Ureter (tissue), 1 donor: ENCODE measurements around the gene BACH1. TPM values are rescaled to one million over a fixed set of nuclear protein-coding genes. Genes with fewer than 3 reads are reported as not detected.
"Not testable (repeated sequence)": the region's sequence is repeated elsewhere in the genome, so short reads cannot be mapped to it uniquely, and the experiment has no call there.

ENCODE experiments used
- DNase-seq: peaks from one replicate; pipeline ENCODE4 v3.0.0-alpha.2; 2020; ENCODE audit warnings: low spot score
- total RNA-seq: library from RNA; stranded (reverse); gene quantifications from one replicate; pipeline ENCODE4 v1.2.4, GENCODE V29; 2023
- donor health status: DM: yes; HTN: yes; CAD: no.

BACH1 gene
- total RNA-seq, 1 donor from 2014 or later: 75.7 TPM

DNA sequence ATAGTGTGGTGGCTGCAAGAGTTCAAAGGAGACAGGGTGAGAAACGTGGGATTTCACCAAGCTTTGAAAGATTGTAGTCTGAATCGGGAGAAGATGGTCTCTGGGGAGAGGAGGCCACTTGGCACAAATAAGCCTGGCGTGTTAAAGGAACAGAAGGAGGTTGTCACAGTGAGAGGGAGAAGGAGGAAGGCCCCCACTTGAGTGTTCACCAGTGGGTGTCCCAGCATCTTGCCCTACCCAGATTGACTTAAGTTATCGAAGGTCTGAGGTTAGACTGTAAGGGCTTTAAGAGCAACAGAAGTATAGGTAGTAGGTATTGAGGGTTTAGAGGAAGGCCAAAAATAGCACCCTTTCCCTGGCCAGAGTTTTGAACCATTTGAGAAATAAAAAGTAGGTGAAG is 48.0 kb downstream of the BACH1 start:
- DNase-seq: no peak

- DNase-seq: no peak
Observed at GRCh38 chr21:29347274-29347681, 48.6 kb downstream of the BACH1 start.

GRCh38 chr21:29349702-29350101 is 51.0 kb downstream of the BACH1 start:
- no peak for DNase-seq

DNA sequence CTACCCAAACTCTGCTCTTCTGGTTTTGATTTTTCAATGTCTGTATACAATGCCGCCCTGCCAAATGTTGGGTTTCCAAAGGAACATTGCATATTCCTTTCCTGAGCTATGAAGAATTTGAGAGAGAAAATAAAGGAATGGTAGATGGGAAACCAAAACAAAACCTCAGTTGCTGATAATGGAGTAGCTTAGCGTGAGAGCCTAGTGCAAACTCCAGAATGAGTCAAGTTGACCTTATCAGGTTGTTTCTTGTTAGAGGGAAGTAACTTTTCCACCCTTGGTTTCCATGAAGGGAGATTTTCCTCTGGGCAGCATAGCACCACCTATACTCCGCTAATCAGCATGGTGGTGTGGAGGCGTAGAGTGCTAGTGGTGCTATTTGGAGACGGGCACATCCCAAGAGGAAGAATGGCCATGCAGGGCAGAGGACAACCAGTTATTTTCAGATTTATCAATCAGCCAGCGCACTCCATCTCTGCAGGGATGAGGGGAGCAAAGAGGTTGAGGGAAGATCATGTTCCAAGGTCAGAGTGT is 51.6 kb downstream of the BACH1 start:
- DNase-seq: no peak

DNA sequence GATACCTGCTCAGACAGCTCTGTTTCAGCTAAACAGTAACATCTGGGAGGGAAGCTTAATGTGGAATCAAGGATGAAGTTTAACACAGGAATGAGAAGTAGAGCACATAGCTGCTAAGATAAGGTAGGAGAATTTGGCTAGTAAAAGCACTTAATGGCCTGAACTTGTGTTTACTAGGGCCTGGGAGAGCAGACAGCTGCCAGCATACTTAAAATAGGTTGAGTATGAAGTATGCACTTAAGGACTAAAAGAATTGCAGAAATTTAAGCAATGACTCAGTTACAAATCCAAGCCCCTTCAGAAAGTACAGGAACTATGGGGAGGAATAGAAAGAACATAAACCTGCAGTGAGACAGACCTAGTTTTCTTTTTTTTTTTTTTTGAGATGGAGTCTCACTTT is 53.0 kb downstream of the BACH1 start:
- DNase-seq: no peak

- DNase-seq: not testable (repeated sequence)
Observed at GRCh38 chr21:29355043-29355710, 56.5 kb downstream of the BACH1 start.

DNA sequence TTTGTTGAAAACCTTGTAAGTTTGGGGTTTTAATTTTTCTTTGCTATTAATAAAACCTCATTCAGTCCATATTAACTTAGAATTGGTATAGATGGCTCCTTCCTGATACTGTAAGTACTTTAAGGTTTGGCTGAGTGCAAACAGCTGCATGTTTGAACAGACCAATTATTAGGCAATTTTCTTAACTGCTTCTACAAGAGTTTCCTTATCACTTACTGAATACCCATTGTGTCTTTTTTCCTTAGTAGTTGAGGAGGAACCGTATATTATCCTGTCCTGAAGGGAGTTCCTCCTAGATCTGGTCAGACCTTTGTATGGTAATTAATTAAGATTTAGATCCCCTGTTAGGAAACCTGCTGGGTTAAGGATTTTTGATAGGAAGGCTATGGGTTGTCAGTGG is 57.6 kb downstream of the BACH1 start:
- DNase-seq: not testable (repeated sequence)

- DNase-seq: not testable (repeated sequence)
Observed at GRCh38 chr21:29356810-29357209, 58.1 kb downstream of the BACH1 start.

- DNase-seq: no peak
Observed at GRCh38 chr21:29359718-29360117, 61.0 kb downstream of the BACH1 start.

GRCh38 chr21:29360799-29361765 is 62.4 kb downstream of the BACH1 start:
- DNase-seq: no peak

GRCh38 chr21:29362758-29363157 is 64.0 kb downstream of the BACH1 start:
- no peak for DNase-seq

GRCh38 chr21:29365661-29366265 is 67.0 kb downstream of the BACH1 start:
- DNase-seq: no peak

- no peak for DNase-seq
Observed at GRCh38 chr21:29366532-29366931, 67.8 kb downstream of the BACH1 start.

GRCh38 chr21:29367335-29367734 is 68.6 kb downstream of the BACH1 start:
- DNase-seq: no peak

DNA sequence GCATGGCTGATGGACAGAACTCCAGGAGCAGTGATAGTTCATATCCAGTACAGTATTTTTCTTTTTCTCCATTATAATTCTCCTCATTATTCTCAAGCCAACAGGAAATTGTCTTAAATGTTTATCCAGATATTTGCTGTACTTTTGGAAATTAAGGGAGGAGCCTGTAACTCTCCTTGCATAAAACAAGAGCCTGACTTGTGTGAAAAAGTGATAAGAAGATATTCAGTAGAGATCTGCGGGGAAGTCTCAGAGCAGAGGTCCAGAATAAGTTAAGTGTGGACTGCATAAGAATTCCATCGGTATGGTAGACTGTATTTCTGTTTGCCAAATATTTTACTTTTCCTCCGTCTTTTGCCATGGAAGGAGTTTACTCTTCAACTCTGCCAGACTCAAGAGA is 70.2 kb downstream of the BACH1 start:
- no peak for DNase-seq

DNA sequence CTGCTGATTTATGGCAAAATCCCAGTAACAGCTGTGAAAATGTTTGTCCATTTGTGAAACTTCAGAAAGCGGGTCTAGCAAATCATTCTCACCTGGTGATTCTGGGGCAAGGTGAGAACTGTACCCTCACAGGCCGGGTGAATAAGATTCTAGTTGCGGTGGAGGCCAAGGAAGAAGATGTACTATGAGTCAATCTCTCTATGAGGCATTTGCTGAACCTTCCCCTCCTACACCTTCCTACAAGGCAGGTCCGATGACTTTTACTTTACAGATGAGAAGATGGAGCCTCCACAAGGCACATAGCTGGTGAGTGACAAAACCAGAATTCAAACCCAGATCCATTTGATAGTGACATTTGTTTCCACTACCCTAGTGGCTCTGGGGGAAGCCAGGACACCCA is 72.7 kb downstream of the BACH1 start:
- no peak for DNase-seq

- DNase-seq: peak; percentile 70
Observed at GRCh38 chr21:29372063-29372802, 73.5 kb downstream of the BACH1 start.

DNA sequence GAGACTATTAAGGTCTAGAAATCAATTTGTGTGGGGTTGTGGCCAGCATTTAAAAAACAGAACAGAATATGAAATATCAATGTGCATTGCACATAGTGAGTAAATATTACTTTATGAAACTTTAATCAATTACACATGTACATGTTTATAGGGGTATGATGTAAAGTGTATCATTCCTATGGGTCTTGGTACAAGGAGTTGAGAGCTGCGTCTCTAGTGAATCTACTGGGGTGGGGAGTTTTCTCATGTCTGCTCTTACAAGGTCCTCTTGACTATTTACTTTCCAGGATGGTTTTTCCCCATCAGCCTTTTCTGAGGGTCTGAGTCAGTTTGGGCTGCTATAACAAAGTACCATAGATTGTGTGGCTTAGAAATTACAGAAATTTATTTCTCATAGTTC is 75.8 kb downstream of the BACH1 start:
- DNase-seq: no peak

DNA sequence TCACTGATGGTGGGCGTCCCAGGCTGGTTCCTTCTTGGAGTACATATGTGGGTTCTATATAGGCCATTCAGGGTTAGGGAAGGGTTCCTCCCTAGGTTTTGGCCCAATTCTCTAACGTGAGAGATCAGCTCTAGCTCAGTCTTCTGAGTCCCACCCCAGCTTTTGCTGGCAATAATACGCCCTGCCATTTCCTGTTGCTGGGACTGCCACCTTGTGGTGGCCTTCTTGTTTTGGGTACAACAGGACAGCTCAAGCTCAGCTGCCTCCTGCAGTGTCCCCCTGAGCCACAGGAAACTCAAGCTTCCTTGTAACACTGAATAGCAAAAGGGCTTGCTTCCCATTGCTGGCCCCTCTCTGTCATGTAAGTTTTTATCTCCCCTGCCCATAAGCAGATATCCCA is 77.8 kb downstream of the BACH1 start:
- no peak for DNase-seq

- no peak for DNase-seq
Observed at GRCh38 chr21:29377266-29377665, 78.5 kb downstream of the BACH1 start.

GRCh38 chr21:29378832-29379231 is 80.1 kb downstream of the BACH1 start:
- DNase-seq: no peak
